HEK293 (cell line): ENCODE measurements around the gene IL13.

Source experiments
- CTCF ChIA-PET: fragments of 350-600 bp; formaldehyde crosslinking; extraction: SDS; loops from one replicate; lab custom pipeline; 2021; ENCODE audit warnings: antibody characterized with exemption; lab: Yijun Ruan, JAX
- POLR2A ChIA-PET: fragments of 300-600 bp; formaldehyde crosslinking; extraction: SDS; loops from one replicate; lab custom pipeline; 2020; ENCODE audit warnings: antibody characterized with exemption, inconsistent platforms; lab: Yijun Ruan, JAX
- H3K27ac ChIP-seq: fragments of 200-500 bp; sonication (Bioruptor generic); 2 replicates; pipeline ENCODE4 v1.5.1; 2014; ENCODE audit warnings: low read depth, low read length, control low read depth, inconsistent platforms; ENCODE audit errors: extremely low read depth
- H3K36me3 ChIP-seq, 2 experiments: fragments of 200-500 bp in 1 of 2; sonication (Bioruptor generic) in 1 of 2; 1 replicate in 1 of 2; 2 replicates in 1 of 2; pipeline ENCODE4 v1.5.1; 2014 to 2017; ENCODE audit warnings: inconsistent platforms in 2 of 2, low read length in 2 of 2; ENCODE audit not compliant: control insufficient read depth in 2 of 2, insufficient read depth in 1 of 2
- H3K4me1 ChIP-seq: fragments of 200-500 bp; sonication (Bioruptor generic); 2 replicates; pipeline ENCODE4 v1.5.1; 2014; ENCODE audit warnings: mild to moderate bottlenecking, low read length, inconsistent platforms; ENCODE audit not compliant: control insufficient read depth, insufficient read depth
- H3K4me3 ChIP-seq: 2 replicates; pipeline ENCODE4 v1.5.1; 2011; ENCODE audit warnings: low read depth, mild to moderate bottlenecking, control low read depth, low read length, moderate library complexity
- H3K9me3 ChIP-seq: fragments of 200-500 bp; sonication (Bioruptor generic); 2 replicates; pipeline ENCODE4 v1.5.1; 2014; ENCODE audit warnings: low read depth, low read length, inconsistent platforms; ENCODE audit not compliant: control insufficient read depth, insufficient read depth
- FEZF1 ChIP-seq: fragments of 450-650 bp; formaldehyde crosslinking; IDR thresholded peaks from 2 replicates; pipeline ENCODE4 v1.5.1; 2016; ENCODE audit warnings: missing biosample characterization, missing genetic modification characterization
- GLI4 ChIP-seq: fragments of 450-650 bp; formaldehyde crosslinking; IDR thresholded peaks from 2 replicates; pipeline ENCODE4 v1.5.1; 2016; ENCODE audit warnings: missing biosample characterization, missing genetic modification characterization
- GLIS1 ChIP-seq: fragments of 450-650 bp; formaldehyde crosslinking; IDR thresholded peaks from 2 replicates; pipeline ENCODE4 v1.5.1; 2016; ENCODE audit warnings: missing biosample characterization, missing genetic modification characterization
- HOXD13 ChIP-seq: sonication (generic); formaldehyde crosslinking; IDR thresholded peaks from 2 replicates; pipeline ENCODE4 v1.8.0; 2022; ENCODE audit warnings: missing genetic modification reagents, borderline replicate concordance
- KLF17 ChIP-seq: fragments of 450-650 bp; formaldehyde crosslinking; IDR thresholded peaks from 2 replicates; pipeline ENCODE4 v1.5.1; 2016; ENCODE audit warnings: missing biosample characterization, missing genetic modification characterization
- PRDM10 ChIP-seq: fragments of 450-650 bp; formaldehyde crosslinking; IDR thresholded peaks from 2 replicates; pipeline ENCODE4 v1.5.1; 2016; ENCODE audit warnings: missing biosample characterization, missing genetic modification characterization
- SCRT2 ChIP-seq: fragments of 450-650 bp; formaldehyde crosslinking; IDR thresholded peaks from 2 replicates; pipeline ENCODE4 v1.5.1; 2016; ENCODE audit warnings: missing biosample characterization, missing genetic modification characterization
- ZBTB17 ChIP-seq: fragments of 450-650 bp; formaldehyde crosslinking; IDR thresholded peaks from 2 replicates; pipeline ENCODE4 v1.5.1; 2016; ENCODE audit warnings: missing biosample characterization, missing genetic modification characterization
- ZNF114 ChIP-seq: fragments of 450-650 bp; formaldehyde crosslinking; IDR thresholded peaks from 2 replicates; pipeline ENCODE4 v1.5.0; 2017; ENCODE audit warnings: missing biosample characterization, missing genetic modification characterization
- ZNF155 ChIP-seq: fragments of 450-650 bp; formaldehyde crosslinking; IDR thresholded peaks from 2 replicates; pipeline ENCODE4 v1.5.1; 2016; ENCODE audit warnings: missing biosample characterization, missing genetic modification characterization
- ZNF23 ChIP-seq: fragments of 450-650 bp; formaldehyde crosslinking; IDR thresholded peaks from 2 replicates; pipeline ENCODE4 v1.5.1; 2016; ENCODE audit warnings: missing biosample characterization, missing genetic modification characterization, borderline replicate concordance
- ZNF335 ChIP-seq: fragments of 450-650 bp; formaldehyde crosslinking; conservative IDR thresholded peaks from 2 replicates; pipeline ENCODE4 v1.5.1; 2016; ENCODE audit warnings: missing biosample characterization, missing genetic modification characterization
- ZNF48 ChIP-seq: fragments of 450-650 bp; formaldehyde crosslinking; IDR thresholded peaks from 2 replicates; pipeline ENCODE4 v1.5.1; 2016; ENCODE audit warnings: missing biosample characterization, missing genetic modification characterization
- ZNF510 ChIP-seq: fragments of 450-650 bp; formaldehyde crosslinking; IDR thresholded peaks from 2 replicates; pipeline ENCODE4 v1.5.1; 2018; ENCODE audit warnings: mild to moderate bottlenecking, missing genetic modification characterization, missing biosample characterization; ENCODE audit not compliant: insufficient replicate concordance
- ZNF600 ChIP-seq: fragments of 450-650 bp; formaldehyde crosslinking; IDR thresholded peaks from 2 replicates; pipeline ENCODE4 v1.5.1; 2016; ENCODE audit warnings: missing biosample characterization, missing genetic modification characterization
- ZNF624 ChIP-seq: fragments of 450-650 bp; formaldehyde crosslinking; IDR thresholded peaks from 2 replicates; pipeline ENCODE4 v1.5.1; 2017; ENCODE audit warnings: missing biosample characterization, missing genetic modification characterization
- ZNF626 ChIP-seq: fragments of 450-650 bp; sonication (Bioruptor Pico); formaldehyde crosslinking; IDR thresholded peaks from 2 replicates; pipeline ENCODE4 v1.5.1; 2018; ENCODE audit warnings: missing biosample characterization, missing genetic modification characterization, inconsistent platforms
- ZNF843 ChIP-seq: fragments of 450-650 bp; formaldehyde crosslinking; IDR thresholded peaks from 2 replicates; pipeline ENCODE4 v1.5.1; 2016; ENCODE audit warnings: missing biosample characterization, missing genetic modification characterization
- ZSCAN16 ChIP-seq: fragments of 450-650 bp; formaldehyde crosslinking; IDR thresholded peaks from 2 replicates; pipeline ENCODE4 v1.5.1; 2016; ENCODE audit warnings: missing biosample characterization, missing genetic modification characterization
- ZSCAN23 ChIP-seq: fragments of 450-650 bp; formaldehyde crosslinking; IDR thresholded peaks from 2 replicates; pipeline ENCODE4 v1.5.1; 2016; ENCODE audit warnings: missing biosample characterization, missing genetic modification characterization
- TF ChIP-seq, protein P1 (sequence below): fragments of 450-650 bp; formaldehyde crosslinking; IDR thresholded peaks from 2 replicates; pipeline ENCODE4 v1.5.1; 2016; ENCODE audit warnings: missing biosample characterization, missing genetic modification characterization
- TF ChIP-seq, protein P2 (sequence below): fragments of 450-650 bp; formaldehyde crosslinking; IDR thresholded peaks from 2 replicates; pipeline ENCODE4 v1.5.1; 2017; ENCODE audit warnings: missing biosample characterization, missing genetic modification characterization

The IL13 gene

DNA sequence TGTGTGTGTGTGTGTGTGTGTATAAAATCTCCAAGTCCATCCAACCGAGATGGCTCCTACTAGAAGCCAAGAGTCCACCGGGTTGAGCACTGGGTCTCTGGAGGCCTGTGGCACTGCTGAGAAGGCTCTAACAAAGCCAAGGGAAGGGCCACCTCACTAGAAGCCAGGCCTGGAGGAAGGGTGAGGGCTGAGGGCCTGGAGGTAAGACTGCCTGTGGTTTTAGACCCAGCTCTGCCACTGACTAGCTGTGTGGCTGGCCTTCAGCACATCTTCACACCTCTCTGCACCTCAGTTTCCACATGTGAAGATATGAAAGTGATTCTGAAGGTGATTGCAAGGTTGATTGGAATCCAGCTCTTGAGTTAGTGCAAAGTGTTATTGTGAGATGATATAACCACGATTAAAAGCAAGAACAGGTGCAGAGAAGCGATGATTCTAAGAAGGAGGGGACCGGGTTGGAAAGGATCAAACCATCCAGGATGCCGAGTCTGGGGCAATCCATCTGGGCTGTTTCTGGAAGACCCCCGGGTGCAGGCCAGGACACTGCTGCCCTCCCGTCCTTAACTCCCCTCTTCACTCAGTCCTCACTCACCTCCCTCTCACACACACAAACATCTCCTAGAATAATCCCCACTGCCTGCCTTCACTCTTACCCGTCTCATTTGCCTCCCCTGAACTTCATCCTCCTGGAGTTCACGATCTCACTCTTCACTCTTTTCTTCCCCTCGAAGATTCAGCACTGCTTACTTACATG lies 18.1 kb downstream of the IL13 start:
- ChIA-PET CTCF (interaction anchor here (1.0 to 3.2 kb wide), 6 partner anchors 8 to 150 kb away, joined by 3 to 14 read pairs (median 7); partner anchors contain the start of gene IL13), POLR2A (no interaction called here)

DNA sequence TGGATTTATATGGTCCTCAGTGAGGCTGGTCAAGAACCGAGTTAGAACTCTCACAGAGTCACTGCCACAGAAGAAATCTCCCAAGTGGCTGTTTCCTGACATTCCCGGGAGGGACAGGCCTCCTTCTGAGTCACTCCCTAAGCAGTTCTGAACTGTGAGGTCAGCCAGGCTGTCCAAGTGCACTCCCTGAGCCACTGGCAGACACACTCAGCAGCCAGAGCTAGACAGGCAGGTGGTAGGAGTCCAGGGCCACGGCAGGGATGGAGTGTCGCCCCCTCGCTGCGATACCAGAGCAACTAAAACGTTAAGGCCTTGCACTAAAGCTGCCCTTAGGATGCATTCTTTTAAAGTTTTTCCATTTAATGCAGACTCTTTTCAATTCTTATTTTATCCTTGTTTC lies 19.2 kb downstream of the IL13 start:
- no peaks in the 10 kb centered on the region for H3K9me3 ChIP-seq
- peak; percentile 32; the same call in 1 of the 2 replicates for TF ChIP-seq GLIS1 (tag by site-specific recombination)
- TF ChIP-seq KLF17 (tag by site-specific recombination): 0 out of 2 replicates have a peak, but pooled peaks have one; percentile 36
- peak; percentile 51; the same call in 1 of the 2 replicates for TF ChIP-seq ZNF600 (tag by site-specific recombination)
- TF ChIP-seq ZBTB17 (tag by site-specific recombination): peak; percentile 40; the same call in 1 of the 2 replicates
- no peak for TF ChIP-seq ZSCAN23 (tag by site-specific recombination)
- peak; percentile 22; the same call in 1 of the 2 replicates for TF ChIP-seq ZNF335
- ChIA-PET POLR2A (no interaction called here), CTCF (interaction anchor here (0.6 to 3.2 kb wide), 13 partner anchors 9 to 540 kb away, joined by 3 to 14 read pairs (median 4); partner anchors contain the start of gene IL13)
- H3K4me1 ChIP-seq: no peaks in the 10 kb centered on the region
- no peak overlapping the region for H3K4me3 ChIP-seq
- no peaks in the 10 kb centered on the region for H3K36me3 ChIP-seq
- no peak overlapping the region for H3K27ac ChIP-seq

More for the DNA sequence above, 18.1 kb downstream of the IL13 start:
- no peaks in the 10 kb centered on the region for H3K9me3 ChIP-seq
- no peaks in the 10 kb centered on the region for H3K36me3 ChIP-seq
- no peaks in the 10 kb centered on the region for H3K4me1 ChIP-seq
- no peak overlapping the region for H3K4me3 ChIP-seq
- TF ChIP-seq GLI4 (tag by site-specific recombination): no peak
- peak; percentile 44; the same call in 1 of the 2 replicates for TF ChIP-seq PRDM10 (tag by site-specific recombination)
- no peak overlapping the region for H3K27ac ChIP-seq

GRCh38 chr5:132677682-132678400 lies 19.9 kb downstream of the IL13 start:
- ChIA-PET CTCF (interaction anchor here (0.6 to 3.2 kb wide), 12 partner anchors 12 to 540 kb away, joined by 3 to 14 read pairs (median 4); partner anchors contain the start of gene IL13), POLR2A (no interaction called here)
- Histone ChIP-seq H3K4me3 (no peak overlapping the region), H3K36me3 (no peaks in the 10 kb centered on the region), H3K4me1 (no peaks in the 10 kb centered on the region), H3K9me3 (no peaks in the 10 kb centered on the region), H3K27ac (no peak overlapping the region)
- no peak for TF ChIP-seq HOXD13 (CRISPR knock-in tag)
- TF ChIP-seq ZNF843: no peak
- no peak for TF ChIP-seq ZSCAN16 (tag by site-specific recombination)
- TF ChIP-seq ZNF48 (tag by site-specific recombination): no peak
- no peak for TF ChIP-seq FEZF1 (tag by site-specific recombination)
- no peak for TF ChIP-seq ZNF626 (tag by site-specific recombination)
- TF ChIP-seq ZNF114 (tag by site-specific recombination): no peak
- TF ChIP-seq, protein P1, sequence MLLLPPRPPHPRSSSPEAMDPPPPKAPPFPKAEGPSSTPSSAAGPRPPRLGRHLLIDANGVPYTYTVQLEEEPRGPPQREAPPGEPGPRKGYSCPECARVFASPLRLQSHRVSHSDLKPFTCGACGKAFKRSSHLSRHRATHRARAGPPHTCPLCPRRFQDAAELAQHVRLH (tag by site-specific recombination): no peak
- TF ChIP-seq, protein P2, sequence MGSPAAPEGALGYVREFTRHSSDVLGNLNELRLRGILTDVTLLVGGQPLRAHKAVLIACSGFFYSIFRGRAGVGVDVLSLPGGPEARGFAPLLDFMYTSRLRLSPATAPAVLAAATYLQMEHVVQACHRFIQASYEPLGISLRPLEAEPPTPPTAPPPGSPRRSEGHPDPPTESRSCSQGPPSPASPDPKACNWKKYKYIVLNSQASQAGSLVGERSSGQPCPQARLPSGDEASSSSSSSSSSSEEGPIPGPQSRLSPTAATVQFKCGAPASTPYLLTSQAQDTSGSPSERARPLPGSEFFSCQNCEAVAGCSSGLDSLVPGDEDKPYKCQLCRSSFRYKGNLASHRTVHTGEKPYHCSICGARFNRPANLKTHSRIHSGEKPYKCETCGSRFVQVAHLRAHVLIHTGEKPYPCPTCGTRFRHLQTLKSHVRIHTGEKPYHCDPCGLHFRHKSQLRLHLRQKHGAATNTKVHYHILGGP (tag by site-specific recombination): no peak
- TF ChIP-seq ZNF510 (tag by site-specific recombination): no peak
- no peak for TF ChIP-seq ZNF155 (tag by site-specific recombination)
- no peak for TF ChIP-seq SCRT2 (tag by site-specific recombination)
- no peak for TF ChIP-seq ZNF23
- no peak for TF ChIP-seq ZNF624 (tag by site-specific recombination)
